Uterus (tissue), 4 donors: ENCODE results near the gene CCND1. TPM values are rescaled to one million over a fixed set of nuclear protein-coding genes. Genes with fewer than 3 reads are reported as not detected.

Source experiments
- DNase-seq, 2 donors: peaks; one replicate each; pipeline ENCODE4 v3.0.0-alpha.2; 2019 to 2020
- H3K27ac ChIP-seq, 2 donors: fragments of 200-600 bp; sonication (generic); 1 replicate in 1 of 2; 2 replicates in 1 of 2; pipeline ENCODE4 v1.5.1; 2016 to 2018
- H3K27me3 ChIP-seq, 2 donors: fragments of 200-600 bp; sonication (generic); one replicate each; pipeline ENCODE4 v1.5.1; 2018 to 2019; ENCODE audit warnings: control low read depth in 1 of 2
- H3K36me3 ChIP-seq, 2 donors: fragments of 200-600 bp; sonication (generic); one replicate each; pipeline ENCODE4 v1.5.1; 2019; ENCODE audit warnings: control low read depth in 1 of 2
- H3K4me1 ChIP-seq, 2 donors: fragments of 200-600 bp; sonication (generic); one replicate each; pipeline ENCODE4 v1.5.1; 2018 to 2019; ENCODE audit warnings: control low read depth in 1 of 2
- H3K4me3 ChIP-seq, 2 donors: fragments of 200-600 bp; sonication (generic); 1 replicate in 1 of 2; 2 replicates in 1 of 2; pipeline ENCODE4 v1.5.1; 2018 to 2019; ENCODE audit warnings: mild to moderate bottlenecking in 1 of 2
- H3K9me3 ChIP-seq, 2 donors: fragments of 200-600 bp; sonication (generic); one replicate each; pipeline ENCODE4 v1.5.1; 2019; ENCODE audit warnings: control low read depth in 1 of 2
- CTCF ChIP-seq, 4 experiments: fragments of 200-600 bp in 2 of 4; fragments of 450-650 bp in 2 of 4; sonication (generic) in 2 of 4; IDR thresholded peaks; one replicate each; pipeline ENCODE4 v1.5.1; 2016 to 2019; ENCODE audit warnings: antibody characterized with exemption in 4 of 4, mild to moderate bottlenecking in 2 of 4, moderate library complexity in 1 of 4
- POLR2A ChIP-seq, 2 donors: fragments of 450-650 bp; IDR thresholded peaks; one replicate each; pipeline ENCODE4 v1.6.1; 2016; ENCODE audit warnings: antibody characterized with exemption in 2 of 2, mild to moderate bottlenecking in 1 of 2, moderate library complexity in 1 of 2
- intact Hi-C: fragments of 100-400 bp; cut with DNase I; formaldehyde crosslinking; loops from one replicate; pipeline ENCODE4 v1.15.1; 2023; ENCODE audit warnings: low total_unique reads
- total RNA-seq, 4 donors: library from RNA; depleted of rRNA in 3 of 4; stranded (reverse); fragments of >200 nt in 3 of 4; gene quantifications; one replicate each; pipeline versions ENCODE4 v1.1.0 to v1.2.4, GENCODE V29; 2014 to 2023
- donor health status: DM: yes; HTN: yes; CAD: no.

CCND1 gene
- total RNA-seq, 4 donors from 2014 or later, result 2.9 to 96.5 (median 20.5) TPM

- intact Hi-C loops, result no loop called here
- TF ChIP-seq CTCF (IDR thresholded peaks at IDR 0.05) (no peak), POLR2A (IDR thresholded peaks at IDR 0.05) (no peak)
- DNase-seq, result no peak
- Histone ChIP-seq H3K27me3 (no peaks in the 10 kb centered on the region), H3K4me3 (no peak overlapping the region), H3K4me1 (no peaks in the 10 kb centered on the region), H3K36me3 (no peaks in the 10 kb centered on the region), H3K27ac (no peak overlapping the region), H3K9me3 (no peaks in the 10 kb centered on the region)
Observed at GRCh38 chr11:69680688-69681087, 39.7 kb downstream of the CCND1 start.

- no peaks in the 10 kb centered on the region for H3K4me1 ChIP-seq
- no peak for DNase-seq
- no peak overlapping the region for H3K27ac ChIP-seq
- H3K36me3 ChIP-seq, result no peaks in the 10 kb centered on the region
- H3K9me3 ChIP-seq, result no peaks in the 10 kb centered on the region
- H3K27me3 ChIP-seq, result no peaks in the 10 kb centered on the region
- intact Hi-C loops, result no loop called here
- no peak overlapping the region for H3K4me3 ChIP-seq
- TF ChIP-seq POLR2A (IDR thresholded peaks at IDR 0.05) (no peak), CTCF (IDR thresholded peaks at IDR 0.05) (no peak)
Observed at GRCh38 chr11:69682221-69682620, 41.3 kb downstream of the CCND1 start.

GRCh38 chr11:69682681-69683326 lies 41.8 kb downstream of the CCND1 start:
- Histone ChIP-seq H3K4me3 (no peak overlapping the region), H3K4me1 (no peaks in the 10 kb centered on the region), H3K9me3 (no peaks in the 10 kb centered on the region), H3K27me3 (no peaks in the 10 kb centered on the region), H3K27ac (no peak overlapping the region), H3K36me3 (no peaks in the 10 kb centered on the region)
- DNase-seq, result no peak
- intact Hi-C loops, result no loop called here
- no peak for TF ChIP-seq CTCF (IDR thresholded peaks at IDR 0.05)
- no peak for TF ChIP-seq POLR2A (IDR thresholded peaks at IDR 0.05)

- Histone ChIP-seq H3K36me3 (no peaks in the 10 kb centered on the region), H3K27ac (no peak overlapping the region), H3K4me1 (no peaks in the 10 kb centered on the region), H3K27me3 (peaks cover 0 to 3% of the 10 kb centered on the region in 2 donors), H3K9me3 (no peaks in the 10 kb centered on the region), H3K4me3 (no peak overlapping the region)
- no peak for DNase-seq
- TF ChIP-seq CTCF (IDR thresholded peaks at IDR 0.05), result no peak
- TF ChIP-seq POLR2A (IDR thresholded peaks at IDR 0.05), result no peak
- intact Hi-C loops, result no loop called here
Observed at GRCh38 chr11:69683764-69684333, 42.9 kb downstream of the CCND1 start.

- no peak for DNase-seq
- no peaks in the 10 kb centered on the region for H3K9me3 ChIP-seq
- TF ChIP-seq POLR2A (IDR thresholded peaks at IDR 0.05) (no peak), CTCF (IDR thresholded peaks at IDR 0.05) (no peak)
- intact Hi-C loops, result no loop called here
- no peaks in the 10 kb centered on the region for H3K4me1 ChIP-seq
- peaks cover 0 to 3% of the 10 kb centered on the region in 2 donors for H3K27me3 ChIP-seq
- no peak overlapping the region for H3K4me3 ChIP-seq
- H3K27ac ChIP-seq, result no peak overlapping the region
- H3K36me3 ChIP-seq, result no peaks in the 10 kb centered on the region
Observed at GRCh38 chr11:69684651-69685050, 43.7 kb downstream of the CCND1 start.
